ENCODE results near the gene KNL1.

The KNL1 gene

DNA sequence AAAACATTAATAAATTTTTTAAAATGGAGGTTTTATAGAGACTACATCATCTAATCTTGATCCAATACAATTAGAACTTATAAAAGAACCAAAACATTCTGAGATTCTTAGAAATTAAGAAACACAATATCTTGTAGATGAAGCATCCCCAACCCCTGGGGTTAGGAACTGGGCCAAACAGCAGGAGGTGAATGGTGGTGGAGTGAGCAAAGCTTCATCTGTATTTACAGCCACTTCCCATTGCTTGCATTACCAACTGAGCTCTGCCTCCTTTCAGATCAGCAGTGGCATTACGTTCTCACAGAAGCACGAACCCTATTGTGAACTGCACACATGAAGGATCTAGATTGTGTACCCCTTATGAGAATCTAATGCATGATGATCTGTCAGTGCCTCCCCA, 36.3 kb downstream of the KNL1 start:
- Histone ChIP-seq H3K9ac (ENCODE audit: low read length) (no peak overlapping the region), H3K4me1 (ENCODE audit: insufficient read depth, low read length, severe bottlenecking) (no peaks in the 10 kb centered on the region)

DNA sequence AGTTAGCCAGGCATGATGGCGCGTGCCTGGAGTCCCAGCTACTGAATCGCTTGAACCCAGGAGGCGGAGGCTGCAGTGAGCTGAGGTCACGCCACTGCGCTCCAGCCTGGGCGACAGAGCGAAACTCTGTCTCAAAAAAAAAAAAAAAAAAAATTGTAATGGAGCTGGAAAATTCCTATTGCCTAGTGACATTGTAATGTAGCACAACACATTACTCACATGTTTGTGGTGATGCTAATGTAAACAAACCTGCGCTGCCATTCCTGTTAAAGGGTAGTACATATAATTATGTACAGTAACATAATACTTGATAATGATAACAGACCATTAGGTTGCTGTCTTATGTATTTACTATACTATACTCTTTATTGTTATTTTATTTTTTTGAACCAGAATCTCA, 39.1 kb downstream of the KNL1 start:
- Histone ChIP-seq H3K4me2 (ENCODE audit: low read length) (no peak overlapping the region), H3K27ac (ENCODE audit: low read depth, low read length, poor library complexity, severe bottlenecking) (no peak overlapping the region), H3K9me3 (ENCODE audit: low read length) (no peaks in the 10 kb centered on the region), H3K27me3 (ENCODE audit: insufficient read depth, low read length) (no peaks in the 10 kb centered on the region), H4K20me1 (ENCODE audit: insufficient read depth, low read length) (no peaks in the 10 kb centered on the region), H3F3A (ENCODE audit: insufficient read depth, low read length) (no peaks in the 10 kb centered on the region), H3K9me2 (ENCODE audit: low read depth, low read length) (no peaks in the 10 kb centered on the region), H3K9ac (ENCODE audit: low read length) (no peak overlapping the region), H3K79me2 (ENCODE audit: insufficient read depth, low read length) (no peaks in the 10 kb centered on the region), H3K4me3 (ENCODE audit: low read depth, low read length, poor library complexity, severe bottlenecking) (no peak overlapping the region), H3K36me3 (ENCODE audit: insufficient read depth, low read length) (peaks cover 68% of the 10 kb centered on the region), H3K4me1 (ENCODE audit: insufficient read depth, low read length, severe bottlenecking) (no peaks in the 10 kb centered on the region), H2AFZ (ENCODE audit: low read length) (no peak overlapping the region)
- no peak for TF ChIP-seq CTCF (IDR thresholded peaks at IDR 0.05; ENCODE audit: low read length)
- no peak for TF ChIP-seq EZH2 (IDR thresholded peaks at IDR 0.05; ENCODE audit: borderline replicate concordance, low read length)

More for the DNA sequence above, 36.3 kb downstream of the KNL1 start:
- Histone ChIP-seq H3K79me2 (ENCODE audit: insufficient read depth, low read length) (no peaks in the 10 kb centered on the region), H2AFZ (ENCODE audit: low read length) (no peak overlapping the region), H4K20me1 (ENCODE audit: insufficient read depth, low read length) (no peaks in the 10 kb centered on the region), H3K9me2 (ENCODE audit: low read depth, low read length) (no peaks in the 10 kb centered on the region), H3K9me3 (ENCODE audit: low read length) (no peaks in the 10 kb centered on the region), H3K27me3 (ENCODE audit: insufficient read depth, low read length) (no peaks in the 10 kb centered on the region), H3F3A (ENCODE audit: insufficient read depth, low read length) (no peaks in the 10 kb centered on the region), H3K27ac (ENCODE audit: low read depth, low read length, poor library complexity, severe bottlenecking) (no peak overlapping the region), H3K4me2 (ENCODE audit: low read length) (no peak overlapping the region), H3K36me3 (ENCODE audit: insufficient read depth, low read length) (peaks cover 56% of the 10 kb centered on the region), H3K4me3 (ENCODE audit: low read depth, low read length, poor library complexity, severe bottlenecking) (no peak overlapping the region)
- TF ChIP-seq EZH2 (IDR thresholded peaks at IDR 0.05; ENCODE audit: borderline replicate concordance, low read length) (no peak), CTCF (IDR thresholded peaks at IDR 0.05; ENCODE audit: low read length) (no peak)

GRCh38 chr15:40637221-40637745, 43.2 kb downstream of the KNL1 start:
- Histone ChIP-seq H3K4me2 (ENCODE audit: low read length) (no peak overlapping the region), H3K9me3 (ENCODE audit: low read length) (no peaks in the 10 kb centered on the region), H3K9ac (ENCODE audit: low read length) (no peak overlapping the region), H4K20me1 (ENCODE audit: insufficient read depth, low read length) (no peaks in the 10 kb centered on the region), H3K4me3 (ENCODE audit: low read depth, low read length, poor library complexity, severe bottlenecking) (no peak overlapping the region), H3K27me3 (ENCODE audit: insufficient read depth, low read length) (no peaks in the 10 kb centered on the region), H3K4me1 (ENCODE audit: insufficient read depth, low read length, severe bottlenecking) (no peaks in the 10 kb centered on the region), H2AFZ (ENCODE audit: low read length) (no peak overlapping the region), H3K27ac (ENCODE audit: low read depth, low read length, poor library complexity, severe bottlenecking) (no peak overlapping the region), H3K9me2 (ENCODE audit: low read depth, low read length) (no peaks in the 10 kb centered on the region), H3K36me3 (ENCODE audit: insufficient read depth, low read length) (peaks cover 63% of the 10 kb centered on the region), H3F3A (ENCODE audit: insufficient read depth, low read length) (no peaks in the 10 kb centered on the region), H3K79me2 (ENCODE audit: insufficient read depth, low read length) (no peaks in the 10 kb centered on the region)
- no peak for TF ChIP-seq CTCF (IDR thresholded peaks at IDR 0.05; ENCODE audit: low read length)
- no peak for TF ChIP-seq EZH2 (IDR thresholded peaks at IDR 0.05; ENCODE audit: borderline replicate concordance, low read length)
